Airway epithelial cell (primary cell): ENCODE results near the gene ZNF418. TPM values are rescaled to one million over a fixed set of nuclear protein-coding genes. Genes with fewer than 3 reads are reported as not detected.

Experiments used
- total RNA-seq: library from RNA; depleted of rRNA; stranded (reverse); fragments of >200 nt; gene quantifications from 2 replicates; pipeline ENCODE4 v1.2.3, GENCODE V29; 2015

Gene ZNF418
- total RNA-seq, result 1.0 and 1.7 TPM in 2 replicates

GRCh38 chr19:57934820-57935665 lies at the start of gene ZNF418:
Gene ZNF418 (minus strand): TSS chr19:57935402. CDS start chr19:57933822, 1,580 bp downstream.

GRCh38 chr19:57974434-57974833 lies 39.2 kb upstream of the ZNF418 start, which contains the start of gene C19orf18:
Gene C19orf18 (minus strand): TSS chr19:57974534. CDS start chr19:57974432, 102 bp downstream.

GRCh38 chr19:57947419-57948134 lies 12.4 kb upstream of the ZNF418 start, which contains the start of gene ZNF256:
Gene ZNF256 (minus strand): TSS chr19:57947706. CDS start chr19:57947474, 232 bp downstream.

GRCh38 chr19:57916168-57916995 lies 18.8 kb downstream of the ZNF418 start, which contains the start of gene ZNF417:
Gene ZNF417 (minus strand): TSS chr19:57916592. CDS start chr19:57916411, 181 bp downstream.

GRCh38 chr19:57888560-57889231 lies 46.5 kb downstream of the ZNF418 start, which contains the start of gene ZNF814:
Gene ZNF814 (minus strand): TSS chr19:57889037. CDS start chr19:57888802, 235 bp downstream.

Other genes starting within 250 kb of the ZNF418 start
- 0.28 and 0.85 TPM in 2 replicates for gene ZNF154, start 226.2 kb downstream of the ZNF418 start, total RNA-seq
- gene ZNF671, start 207.8 kb downstream of the ZNF418 start, total RNA-seq, result 1.8 and 2.8 TPM in 2 replicates
- 3.1 and 5.6 TPM in 2 replicates for gene ZNF776, start 188.6 kb downstream of the ZNF418 start, total RNA-seq
- gene ZNF586, start 165.7 kb downstream of the ZNF418 start, total RNA-seq, result 9.7 and 17.6 TPM in 2 replicates
- gene ZNF552, start 120.5 kb downstream of the ZNF418 start, total RNA-seq, result 5.3 and 8.7 TPM in 2 replicates
- gene ZNF587B, start 105.1 kb downstream of the ZNF418 start, total RNA-seq, result 11.4 and 12.8 TPM in 2 replicates
- 9.0 and 9.9 TPM in 2 replicates for gene ZNF587, start 85.5 kb downstream of the ZNF418 start, total RNA-seq
- 4.2 and 8.0 TPM in 2 replicates for gene ZNF814, start 46.4 kb downstream of the ZNF418 start, total RNA-seq
- 3.9 and 4.6 TPM in 2 replicates for gene ZNF417, start 18.8 kb downstream of the ZNF418 start, total RNA-seq
- gene ZNF256, start 12.3 kb upstream of the ZNF418 start, total RNA-seq, result 0.88 and 3.7 TPM in 2 replicates
- 0.28 TPM in 1 of 2 replicates, not detected in the other for gene C19orf18, start 39.1 kb upstream of the ZNF418 start, total RNA-seq
- gene ZNF606, start 67.4 kb upstream of the ZNF418 start, total RNA-seq, result 7.7 and 12.1 TPM in 2 replicates
- gene ZSCAN1, start 98.6 kb upstream of the ZNF418 start, total RNA-seq, result not detected in 2 replicates
- 0.92 and 1.0 TPM in 2 replicates for gene ZNF135, start 123.9 kb upstream of the ZNF418 start, total RNA-seq
- 28.3 and 35.5 TPM in 2 replicates for gene ZSCAN18, start 162.8 kb upstream of the ZNF418 start, total RNA-seq
- gene ZNF329, start 215.4 kb upstream of the ZNF418 start, total RNA-seq, result 5.2 and 5.3 TPM in 2 replicates
- gene ZNF274, start 247.7 kb upstream of the ZNF418 start, total RNA-seq, result 16.3 and 23.1 TPM in 2 replicates